ENCODE data around the gene ORAI3. TPM values are rescaled to one million over a fixed set of nuclear protein-coding genes. Genes with fewer than 3 reads are reported as not detected.

ORAI3 gene
- total and polyA plus RNA-seq, 2 of the 13 experiments (the other 11 are each of a cell fraction or from before 2014, with no cell fraction given), result 11.4 to 32.0 TPM

- 0 out of 2 replicates have a peak, but pooled peaks have one; percentile 40 for TF ChIP-seq PPARG (CRISPR knock-in tag; conservative IDR thresholded peaks at IDR 0.05)
- TF ChIP-seq, protein P1, sequence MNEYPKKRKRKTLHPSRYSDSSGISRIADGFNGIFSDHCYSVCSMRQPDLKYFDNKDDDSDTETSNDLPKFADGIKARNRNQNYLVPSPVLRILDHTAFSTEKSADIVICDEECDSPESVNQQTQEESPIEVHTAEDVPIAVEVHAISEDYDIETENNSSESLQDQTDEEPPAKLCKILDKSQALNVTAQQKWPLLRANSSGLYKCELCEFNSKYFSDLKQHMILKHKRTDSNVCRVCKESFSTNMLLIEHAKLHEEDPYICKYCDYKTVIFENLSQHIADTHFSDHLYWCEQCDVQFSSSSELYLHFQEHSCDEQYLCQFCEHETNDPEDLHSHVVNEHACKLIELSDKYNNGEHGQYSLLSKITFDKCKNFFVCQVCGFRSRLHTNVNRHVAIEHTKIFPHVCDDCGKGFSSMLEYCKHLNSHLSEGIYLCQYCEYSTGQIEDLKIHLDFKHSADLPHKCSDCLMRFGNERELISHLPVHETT (CRISPR knock-in tag; conservative IDR thresholded peaks at IDR 0.05), result 0 out of 2 replicates have a peak, but pooled peaks have one; percentile 20
- 0 out of 2 replicates have a peak, but pooled peaks have one; percentile 22 for TF ChIP-seq MYPOP (CRISPR knock-in tag; IDR thresholded peaks at IDR 0.05)
- TF ChIP-seq MTERF4 (CRISPR knock-in tag; IDR thresholded peaks at IDR 0.05), result 0 out of 2 replicates have a peak, but pooled peaks have one; percentile 73
- 0 out of 2 replicates have a peak, but pooled peaks have one; percentile 25 for TF ChIP-seq ZFP37 (CRISPR knock-in tag; IDR thresholded peaks at IDR 0.05; ENCODE audit: borderline replicate concordance)
- peak; percentile 32; the same call in 1 of the 2 replicates for TF ChIP-seq KLF12 (CRISPR knock-in tag; IDR thresholded peaks at IDR 0.05; ENCODE audit: borderline replicate concordance)
- TF ChIP-seq MAF1 (CRISPR knock-in tag; IDR thresholded peaks at IDR 0.05; ENCODE audit: borderline replicate concordance), result 0 out of 2 replicates have a peak, but pooled peaks have one; percentile 2
- peak; percentile 32; the same call in 1 of the 2 replicates for TF ChIP-seq SMAD3 (CRISPR knock-in tag; IDR thresholded peaks at IDR 0.05)
- TF ChIP-seq ZMYM4 (CRISPR knock-in tag; IDR thresholded peaks at IDR 0.05), result peak; percentile 41; the same call in 1 of the 2 replicates
- peak; percentile 58 for TF ChIP-seq HIVEP1 (CRISPR knock-in tag; IDR thresholded peaks at IDR 0.05)
- TF ChIP-seq RXRB (CRISPR knock-in tag; IDR thresholded peaks at IDR 0.05; ENCODE audit: borderline replicate concordance), result peak; percentile 14; the same call in 1 of the 2 replicates
- TF ChIP-seq ZFYVE20 (CRISPR knock-in tag; IDR thresholded peaks at IDR 0.05; ENCODE audit: borderline replicate concordance, low read depth), result no peak
- TF ChIP-seq NFYC (CRISPR knock-in tag; IDR thresholded peaks at IDR 0.05), result no peak
- TF ChIP-seq ZNF691 (CRISPR knock-in tag; IDR thresholded peaks at IDR 0.05; ENCODE audit: borderline replicate concordance, low read depth), result 0 out of 2 replicates have a peak, but pooled peaks have one; percentile 33
- 0 out of 2 replicates have a peak, but pooled peaks have one; percentile 20 for TF ChIP-seq GABPB1 (CRISPR knock-in tag; IDR thresholded peaks at IDR 0.05)
- peak; percentile 13; the same call in 1 of the 2 replicates for TF ChIP-seq MIXL1 (CRISPR knock-in tag; IDR thresholded peaks at IDR 0.05)
- TF ChIP-seq MYNN (CRISPR knock-in tag; IDR thresholded peaks at IDR 0.05; ENCODE audit: low read depth), result 0 out of 2 replicates have a peak, but pooled peaks have one; percentile 48
Observed at GRCh38 chr16:30997725-30998711, 49.1 kb downstream of the ORAI3 start (continued).
